ENCODE measurements around the gene CKM.
"Not testable (repeated sequence)": the region's sequence is repeated elsewhere in the genome, so short reads cannot be mapped to it uniquely, and the experiment has no call there.

CKM gene

GRCh38 chr19:45291834-45292233, 30.8 kb downstream of the CKM start:
- no peak for DNase-seq (ENCODE audit: low spot score)

GRCh38 chr19:45290381-45290931, 32.2 kb downstream of the CKM start:
- DNase-seq (ENCODE audit: low spot score) = no peak

GRCh38 chr19:45283443-45284033, 39.1 kb downstream of the CKM start:
- DNase-seq (ENCODE audit: low spot score) = no peak

DNA sequence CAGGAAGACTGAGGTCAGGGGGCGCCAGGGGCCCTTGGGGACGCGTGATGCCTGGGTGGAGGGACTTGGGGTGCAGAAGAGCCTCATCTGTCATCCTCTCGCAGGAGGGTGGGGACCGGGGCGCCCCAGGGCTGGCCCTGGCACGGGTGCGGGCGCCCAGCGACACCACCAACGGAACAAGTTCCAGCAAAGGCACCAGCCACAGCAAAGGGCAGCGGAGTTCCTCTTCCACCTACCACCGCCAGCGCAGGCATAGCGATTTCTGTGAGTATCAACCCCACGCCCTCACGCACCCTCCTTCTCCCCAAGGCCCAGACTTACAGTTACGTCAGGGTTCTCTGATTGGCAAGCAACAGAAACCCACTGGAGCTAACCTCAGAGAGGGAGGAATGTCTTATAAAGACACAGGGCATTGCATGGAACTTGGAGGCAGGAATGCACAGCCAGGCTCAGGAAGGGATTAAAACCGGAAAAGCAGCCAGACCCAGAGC, 42.2 kb downstream of the CKM start:
- DNase-seq (ENCODE audit: low spot score) = no peak

- no peak for DNase-seq (ENCODE audit: low spot score)
These were observed 43.0 kb downstream of the CKM start for GRCh38 chr19:45279587-45280192.

- DNase-seq (ENCODE audit: low spot score) = no peak
These were observed 44.6 kb downstream of the CKM start for GRCh38 chr19:45278087-45278486.

DNA sequence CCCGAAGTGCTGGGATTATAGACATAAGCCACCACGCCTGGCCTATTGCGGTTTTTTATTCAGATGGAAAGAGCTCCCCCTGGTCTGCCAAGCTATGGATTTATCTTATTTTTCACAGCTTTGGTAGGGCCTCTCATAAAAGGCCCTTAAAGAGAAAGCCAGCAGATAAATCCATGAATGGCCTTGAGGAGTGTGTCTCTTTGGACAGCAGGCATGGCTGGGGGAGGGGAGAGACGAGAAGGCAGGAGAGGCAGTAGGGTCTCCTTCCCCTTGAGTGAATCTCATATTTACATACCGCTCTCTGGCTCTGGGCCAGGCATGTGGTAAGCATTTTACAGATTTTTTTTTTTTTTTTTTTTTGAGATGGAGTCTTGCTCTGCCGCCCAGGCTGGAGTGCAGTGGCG, 46.4 kb downstream of the CKM start:
- no peak for DNase-seq (ENCODE audit: low spot score)

DNA sequence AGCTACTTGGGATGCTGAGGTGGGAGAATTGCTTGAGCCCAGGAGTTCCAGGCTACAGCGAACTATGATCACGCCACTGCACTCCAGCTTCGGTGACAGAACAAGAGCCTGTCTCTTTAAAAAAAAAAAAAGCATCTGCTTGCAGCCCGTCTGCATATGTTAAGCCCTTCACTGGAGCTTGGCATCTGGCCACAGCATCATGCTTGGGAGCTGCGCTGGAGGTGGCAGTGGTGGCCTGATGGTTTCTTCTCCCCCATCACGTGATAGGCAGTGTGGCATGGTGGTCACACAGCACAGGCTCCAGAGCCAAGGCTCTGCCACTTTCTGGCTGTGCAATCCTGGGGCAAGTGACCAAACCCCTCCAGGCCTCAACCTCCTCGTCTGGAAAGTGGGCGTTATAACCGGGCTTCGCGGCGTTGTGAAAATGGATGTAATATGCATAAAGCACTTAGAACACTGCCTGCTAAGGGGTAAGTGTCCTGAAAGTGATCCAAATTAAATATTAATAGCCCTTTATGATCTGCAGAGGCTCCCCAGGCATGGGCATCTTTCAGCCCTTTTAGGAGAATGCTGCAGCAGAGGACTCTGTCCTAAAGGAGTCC, 47.2 kb downstream of the CKM start:
- DNase-seq (ENCODE audit: low spot score) = no peak

- no peak for DNase-seq (ENCODE audit: low spot score)
These were observed 49.2 kb downstream of the CKM start for GRCh38 chr19:45273521-45273855.

GRCh38 chr19:45271735-45272108, 51.0 kb downstream of the CKM start:
- DNase-seq (ENCODE audit: low spot score) = no peak

GRCh38 chr19:45271098-45271734, 51.5 kb downstream of the CKM start:
- DNase-seq (ENCODE audit: low spot score) = no peak

GRCh38 chr19:45269939-45270338, 52.7 kb downstream of the CKM start:
- DNase-seq (ENCODE audit: low spot score) = not testable (repeated sequence)

GRCh38 chr19:45267296-45267695, 55.4 kb downstream of the CKM start:
- DNase-seq (ENCODE audit: low spot score) = no peak

- no peak for DNase-seq (ENCODE audit: low spot score)
These were observed 57.3 kb downstream of the CKM start for GRCh38 chr19:45265375-45265774.

DNA sequence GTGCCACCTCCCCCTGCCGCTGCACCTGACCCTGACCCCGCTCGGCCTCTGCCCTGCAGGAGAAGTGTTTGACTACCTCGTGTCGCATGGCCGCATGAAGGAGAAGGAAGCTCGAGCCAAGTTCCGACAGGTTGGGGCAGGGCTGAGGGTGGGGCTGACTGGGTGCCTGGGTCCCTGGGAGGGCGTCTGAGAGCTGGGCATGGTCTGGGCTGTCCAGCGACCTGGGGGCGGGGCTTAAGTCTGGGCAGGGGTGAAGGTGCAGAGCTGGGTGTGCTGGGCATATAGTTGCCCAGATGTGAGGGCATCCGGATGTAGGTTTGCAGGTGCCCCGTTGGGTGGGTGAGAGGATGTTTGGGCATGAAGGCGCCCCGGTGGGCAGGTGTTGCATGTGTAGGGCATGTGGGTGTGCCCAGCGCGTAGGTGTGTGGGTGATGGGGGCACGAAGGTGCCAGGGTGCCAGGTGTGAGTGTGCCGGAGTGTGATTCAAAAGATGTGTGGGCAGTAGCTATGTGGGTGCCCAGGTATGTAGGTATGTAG, 57.8 kb downstream of the CKM start:
- DNase-seq (ENCODE audit: low spot score) = no peak

DNA sequence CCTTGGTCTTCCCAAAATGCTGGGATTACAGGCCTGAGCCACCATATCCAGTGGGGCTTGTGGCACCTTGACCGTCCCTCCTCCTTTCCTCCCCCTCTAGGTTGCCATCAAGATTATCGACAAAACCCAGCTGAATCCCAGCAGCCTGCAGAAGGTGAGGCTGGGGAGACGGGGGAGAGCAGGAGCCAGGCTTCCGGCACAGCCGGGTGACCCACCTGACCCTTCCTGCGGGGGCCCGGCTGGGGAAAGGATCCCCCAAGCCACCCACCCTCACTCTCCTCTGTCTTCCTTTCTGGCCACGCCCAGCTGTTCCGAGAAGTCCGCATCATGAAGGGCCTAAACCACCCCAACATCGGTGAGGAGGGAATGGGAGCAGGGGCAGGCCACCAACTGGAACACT, 59.7 kb downstream of the CKM start:
- DNase-seq (ENCODE audit: low spot score) = no peak

DNA sequence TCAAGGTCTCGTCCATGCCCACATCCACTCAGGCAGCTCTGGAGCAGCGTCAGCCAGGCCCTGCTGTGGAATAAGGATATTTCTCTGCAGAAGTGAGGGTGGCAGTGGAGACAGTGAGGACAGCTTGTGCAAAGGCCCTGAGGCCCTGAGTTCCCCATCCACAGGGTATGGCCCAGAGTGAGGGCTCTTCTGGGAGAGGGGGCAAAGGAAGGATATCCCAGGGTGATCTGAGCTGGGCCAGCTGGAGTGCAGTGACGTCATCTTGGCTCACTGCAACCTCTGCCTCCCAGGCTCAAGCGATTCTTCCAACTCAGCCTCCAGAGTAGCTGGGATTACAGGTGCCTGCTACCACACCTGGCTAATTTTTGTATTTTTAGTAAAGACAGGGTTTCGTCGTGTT, 60.1 kb downstream of the CKM start:
- DNase-seq (ENCODE audit: low spot score) = no peak

- DNase-seq (ENCODE audit: low spot score) = no peak
These were observed 63.8 kb downstream of the CKM start for GRCh38 chr19:45258862-45259261.

- DNase-seq (ENCODE audit: low spot score) = no peak
These were observed 65.8 kb downstream of the CKM start for GRCh38 chr19:45256836-45257235.

Data from CD4-positive, alpha-beta T cell treated with Interleukin-6 at 100 ng/mL for 8 hours (primary cell).